IPS-18c (cell line): ENCODE measurements around the gene DENND1A.

Experiments used
- H3K4me3 ChIP-seq: 2 replicates; pipeline ENCODE4 v1.7.0; 2013; ENCODE audit warnings: low read depth, mild to moderate bottlenecking, low read length, moderate library complexity; ENCODE audit not compliant: insufficient read depth
- H3K9me3 ChIP-seq: one replicate; pipeline ENCODE4 v1.6.1; 2013; ENCODE audit warnings: mild to moderate bottlenecking, low read length, moderate library complexity; ENCODE audit not compliant: control insufficient read depth, insufficient read depth

The DENND1A gene

DNA sequence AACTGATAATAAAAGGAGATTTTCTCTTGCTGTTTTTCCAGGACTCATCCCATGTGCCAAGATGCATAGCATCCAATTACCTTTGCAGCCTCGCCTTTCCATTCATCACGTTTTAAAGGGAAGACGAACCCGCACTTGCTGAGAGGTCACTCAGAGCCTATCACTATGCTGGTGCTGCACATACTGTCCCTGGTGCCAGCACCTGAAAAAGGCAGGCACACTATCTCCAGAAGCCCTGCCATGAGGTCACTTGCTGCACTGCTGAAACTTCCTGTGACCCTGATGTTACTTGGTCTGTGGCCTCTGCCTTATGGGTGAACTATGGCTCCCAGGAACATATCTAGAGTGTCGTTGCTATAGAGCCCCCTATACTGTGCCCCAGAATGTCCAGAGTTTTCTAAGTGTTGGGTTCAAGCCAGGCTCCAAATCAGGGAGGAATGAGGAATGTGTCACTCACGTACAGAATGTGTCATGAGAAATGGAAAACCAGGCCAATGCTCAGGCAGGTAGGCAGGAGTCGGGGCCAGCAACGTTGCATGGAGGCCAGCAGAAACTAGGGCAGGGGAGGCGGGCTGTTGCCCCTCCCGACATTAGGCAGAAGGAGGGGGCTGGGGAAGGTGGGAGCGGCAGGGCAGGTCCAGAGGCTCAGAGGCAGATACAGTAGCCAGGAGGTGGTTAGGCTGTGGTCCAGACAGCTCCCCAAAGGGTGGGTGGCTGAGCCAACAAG, 311.8 kb downstream of the DENND1A start:
- H3K4me3 ChIP-seq, result no peak overlapping the region
- H3K9me3 ChIP-seq, result no peaks in the 10 kb centered on the region

DNA sequence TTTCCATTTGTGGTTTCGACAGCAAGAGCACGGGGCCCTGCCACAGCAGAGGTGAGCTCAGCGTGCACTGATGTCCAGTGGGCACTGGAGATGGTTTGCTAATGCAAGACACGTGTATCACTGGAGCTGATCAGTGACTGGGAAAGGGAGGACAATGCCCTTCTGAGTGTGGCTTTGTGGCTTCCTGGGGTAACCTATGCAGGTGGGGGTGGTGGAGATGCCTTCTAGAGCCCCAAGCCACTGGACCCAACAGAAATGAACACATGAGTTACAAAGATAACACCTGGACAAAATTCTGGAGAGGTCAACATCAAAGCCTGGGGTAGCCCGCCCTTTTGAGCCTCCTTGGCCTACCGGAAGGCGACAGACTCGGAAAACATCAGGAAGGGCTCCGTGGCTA, 312.6 kb downstream of the DENND1A start:
- Histone ChIP-seq H3K4me3 (no peak overlapping the region), H3K9me3 (no peaks in the 10 kb centered on the region)

- H3K9me3 ChIP-seq, result no peaks in the 10 kb centered on the region
Measured at GRCh38 chr9:123616707-123617106, 313.2 kb downstream of the DENND1A start.

GRCh38 chr9:123615381-123615780, 314.5 kb downstream of the DENND1A start:
- Histone ChIP-seq H3K9me3 (no peaks in the 10 kb centered on the region), H3K4me3 (no peak overlapping the region)

More at GRCh38 chr9:123616707-123617106, 313.2 kb downstream of the DENND1A start:
- no peak overlapping the region for H3K4me3 ChIP-seq

DNA sequence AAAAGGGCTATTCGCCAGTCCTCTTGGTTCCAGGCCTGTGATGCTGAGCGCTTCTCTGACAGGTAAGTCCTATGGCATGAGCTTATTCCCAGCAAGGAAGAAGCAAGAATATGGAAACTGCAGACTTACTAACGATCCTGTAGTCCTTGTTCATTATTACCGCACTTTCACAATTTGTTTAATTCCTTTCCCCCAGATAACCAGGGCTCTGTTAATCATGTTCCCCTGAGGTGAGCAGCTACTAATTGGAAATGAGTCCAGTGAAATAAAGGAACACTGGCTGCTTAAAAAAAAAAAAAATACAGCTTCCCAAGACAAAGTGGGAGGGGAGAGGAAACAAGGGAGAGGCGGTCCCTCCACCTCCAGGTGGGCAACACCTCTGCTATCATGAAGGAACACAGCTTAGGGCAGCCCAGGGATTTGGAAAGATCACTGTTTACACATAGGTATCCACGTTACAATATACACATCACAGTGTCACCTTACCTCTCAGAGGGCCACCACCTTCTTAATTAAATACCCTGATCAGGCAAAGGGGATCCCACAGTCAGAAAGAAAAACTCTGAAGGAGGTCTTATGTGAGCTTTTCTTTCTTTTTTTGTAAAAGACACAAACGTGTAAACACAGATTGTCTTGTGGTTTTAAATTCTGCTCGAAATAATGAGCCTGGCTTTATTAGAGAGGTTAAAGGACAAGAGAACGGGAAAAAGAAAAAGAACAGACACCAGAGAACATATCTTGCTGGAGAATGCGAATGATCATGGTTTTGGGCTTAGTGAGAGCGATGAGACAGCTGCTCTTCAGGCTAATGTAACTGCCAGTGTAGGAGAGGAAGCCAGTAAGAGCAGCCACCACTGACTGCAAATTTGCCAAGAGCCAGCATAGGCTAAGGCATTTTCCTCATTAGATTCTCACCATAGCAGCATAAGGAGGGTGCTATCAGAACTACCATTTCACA, 315.3 kb downstream of the DENND1A start:
- Histone ChIP-seq H3K9me3 (no peaks in the 10 kb centered on the region), H3K4me3 (no peak overlapping the region)

- H3K4me3 ChIP-seq, result no peak overlapping the region
- no peaks in the 10 kb centered on the region for H3K9me3 ChIP-seq
Measured at GRCh38 chr9:123611226-123611625, 318.7 kb downstream of the DENND1A start.

- Histone ChIP-seq H3K9me3 (no peaks in the 10 kb centered on the region), H3K4me3 (no peak overlapping the region)
Measured at GRCh38 chr9:123609844-123610243, 320.1 kb downstream of the DENND1A start.

DNA sequence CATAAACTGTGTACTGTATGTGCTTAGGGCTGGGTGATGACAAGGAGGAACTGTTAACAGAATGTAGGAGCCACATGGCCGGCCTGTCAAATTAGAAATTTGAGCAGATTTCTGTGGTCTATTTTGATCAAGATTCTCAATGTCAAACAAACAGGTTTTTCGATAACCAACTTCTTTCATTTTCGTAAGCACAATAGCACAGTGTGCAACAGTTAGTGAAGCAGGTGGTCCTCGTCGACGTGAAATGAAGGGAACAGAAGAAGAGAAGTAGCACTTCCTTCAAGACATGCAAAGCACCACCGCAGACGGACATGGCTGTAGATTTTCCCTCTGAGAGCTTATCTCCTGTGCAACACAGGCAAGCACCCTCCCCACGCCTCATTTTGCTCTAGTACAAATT, 321.8 kb downstream of the DENND1A start:
- no peak overlapping the region for H3K4me3 ChIP-seq

DNA sequence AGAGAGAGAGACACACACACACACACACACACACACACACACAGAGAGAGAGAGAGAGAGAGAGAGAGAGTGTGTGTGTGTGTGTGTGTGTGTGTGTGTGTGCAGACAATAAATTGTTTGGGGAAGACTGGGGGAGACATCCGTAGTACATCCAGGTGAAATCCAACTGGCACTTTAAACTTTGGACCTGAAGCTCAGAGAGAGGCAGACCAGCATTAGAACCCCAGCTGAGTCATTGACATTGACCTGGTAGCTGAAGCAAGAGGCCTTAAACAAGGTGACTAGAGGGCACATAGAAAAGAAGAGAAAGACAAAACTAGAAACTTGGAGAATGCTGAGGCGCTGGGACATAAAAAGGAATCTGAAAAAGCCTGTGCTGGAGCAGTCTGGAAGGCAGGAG, 322.4 kb downstream of the DENND1A start:
- no peak overlapping the region for H3K4me3 ChIP-seq
- H3K9me3 ChIP-seq, result no peaks in the 10 kb centered on the region

More for the DNA sequence above, 321.8 kb downstream of the DENND1A start:
- no peaks in the 10 kb centered on the region for H3K9me3 ChIP-seq

GRCh38 chr9:123606141-123606540, 323.8 kb downstream of the DENND1A start:
- Histone ChIP-seq H3K9me3 (no peaks in the 10 kb centered on the region), H3K4me3 (no peak overlapping the region)

- Histone ChIP-seq H3K4me3 (no peak overlapping the region), H3K9me3 (no peaks in the 10 kb centered on the region)
Measured at GRCh38 chr9:123605286-123605685, 324.6 kb downstream of the DENND1A start.

DNA sequence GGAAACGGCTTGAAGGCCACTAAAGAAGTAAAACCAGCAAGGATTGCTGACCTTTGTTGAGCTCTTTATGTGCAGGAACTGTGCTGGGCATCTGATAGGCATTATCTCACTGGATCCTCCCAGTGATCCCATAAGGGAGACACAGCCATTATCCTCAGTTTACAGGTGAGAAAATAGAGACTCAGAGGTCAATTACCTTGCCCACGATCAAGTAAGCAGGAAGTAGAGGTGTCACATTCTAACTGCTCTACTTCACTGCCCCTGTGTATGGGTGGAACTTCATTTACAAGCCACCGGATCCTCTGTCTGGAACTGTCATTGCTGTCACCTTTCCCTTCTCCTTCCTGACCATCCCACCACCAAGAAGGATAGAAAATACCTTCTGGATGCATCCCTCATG, 325.1 kb downstream of the DENND1A start:
- Histone ChIP-seq H3K9me3 (no peaks in the 10 kb centered on the region), H3K4me3 (no peak overlapping the region)

DNA sequence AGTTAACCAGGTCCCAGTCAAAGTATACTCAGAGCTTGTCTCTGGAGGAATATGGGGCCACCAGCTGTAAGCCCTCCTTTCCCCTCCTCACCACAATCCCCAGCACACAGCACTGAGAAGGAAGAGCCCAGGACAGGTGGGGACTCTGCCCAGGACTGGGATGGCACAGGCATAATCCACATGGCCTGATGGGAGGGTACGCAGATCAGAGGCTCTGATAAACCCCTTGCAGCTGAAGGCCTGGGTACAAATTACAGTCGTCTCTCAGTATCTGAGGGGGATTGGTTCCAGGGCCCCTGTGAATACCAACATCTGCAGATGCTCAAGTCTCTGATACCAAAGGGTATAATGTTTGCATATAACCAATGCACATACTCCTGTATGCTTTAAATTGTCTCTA, 328.1 kb downstream of the DENND1A start:
- H3K9me3 ChIP-seq, result no peaks in the 10 kb centered on the region
- no peak overlapping the region for H3K4me3 ChIP-seq

- Histone ChIP-seq H3K9me3 (no peaks in the 10 kb centered on the region), H3K4me3 (no peak overlapping the region)
Measured at GRCh38 chr9:123599781-123600180, 330.1 kb downstream of the DENND1A start.

DNA sequence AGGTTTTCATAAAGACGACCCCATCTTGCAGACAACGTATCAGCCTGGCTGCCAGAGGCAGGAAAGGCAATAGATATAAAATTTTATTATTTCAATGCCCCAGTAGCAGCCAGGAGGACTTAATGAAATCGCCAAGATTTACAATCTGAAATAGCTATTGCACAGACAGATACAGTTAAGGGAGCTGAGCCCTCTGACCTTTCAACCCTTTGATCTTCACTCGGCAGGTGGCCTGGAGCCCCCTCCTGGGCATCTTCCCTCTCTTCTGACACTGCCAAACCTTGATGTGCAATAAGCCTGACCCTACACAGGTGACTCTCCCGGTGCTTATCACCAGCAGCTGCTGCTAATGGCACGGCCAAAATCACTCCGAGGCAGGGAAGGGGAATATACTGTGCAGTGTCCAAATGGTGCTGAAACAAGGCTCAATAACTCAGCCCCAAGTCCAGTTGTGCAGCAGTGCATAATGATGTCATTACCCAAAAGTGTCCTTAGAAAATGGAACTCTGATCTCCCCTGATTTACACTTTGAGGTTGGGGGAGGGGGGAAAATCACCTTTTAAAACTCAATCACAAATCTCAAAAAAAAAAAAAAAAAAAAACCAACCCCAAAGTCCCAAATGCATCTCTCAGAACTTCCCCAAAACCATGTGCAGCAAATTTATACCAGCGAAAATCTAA, 331.9 kb downstream of the DENND1A start:
- no peaks in the 10 kb centered on the region for H3K9me3 ChIP-seq
- no peak overlapping the region for H3K4me3 ChIP-seq

DNA sequence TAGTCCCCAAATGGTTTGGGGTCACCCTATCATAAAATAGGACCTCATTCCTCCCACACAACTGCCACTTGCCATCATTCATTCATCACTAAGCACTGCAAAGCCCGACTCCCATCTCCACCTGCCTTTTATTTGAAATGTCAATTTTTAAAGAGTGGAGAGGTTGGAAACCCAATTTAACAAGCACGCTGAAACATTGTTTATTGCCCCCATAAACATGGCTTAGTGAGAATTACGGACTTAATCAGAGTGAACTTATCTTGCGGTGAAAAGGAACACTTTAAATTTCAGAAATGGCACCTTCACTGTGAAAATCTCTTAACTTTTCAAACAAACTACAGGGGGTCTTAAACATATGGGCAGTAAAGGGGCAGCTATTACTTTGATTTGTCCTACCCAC, 332.9 kb downstream of the DENND1A start:
- no peaks in the 10 kb centered on the region for H3K9me3 ChIP-seq
- no peak overlapping the region for H3K4me3 ChIP-seq

- H3K9me3 ChIP-seq, result peaks cover 2% of the 10 kb centered on the region
- H3K4me3 ChIP-seq, result no peak overlapping the region
Measured at GRCh38 chr9:123591283-123591682, 338.6 kb downstream of the DENND1A start.

DNA sequence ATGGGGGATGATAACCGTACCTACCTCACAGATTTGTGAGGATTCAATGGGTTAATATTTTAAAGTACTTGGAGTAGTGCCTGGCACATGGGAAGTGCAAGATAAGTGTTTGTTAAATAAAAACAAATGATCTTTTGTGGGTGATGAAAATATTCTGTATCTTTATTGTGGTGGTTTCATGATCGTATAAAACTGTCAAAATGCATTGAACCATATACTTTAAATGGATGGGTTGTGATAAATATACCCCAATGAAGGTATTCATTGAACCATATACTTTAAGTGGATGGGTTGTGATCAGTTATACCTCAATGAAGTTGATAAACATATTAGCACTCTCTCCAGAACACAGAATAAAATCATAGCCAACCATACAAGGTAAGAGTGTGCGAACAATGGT, 339.4 kb downstream of the DENND1A start:
- H3K4me3 ChIP-seq, result no peak overlapping the region
- peaks cover 2% of the 10 kb centered on the region for H3K9me3 ChIP-seq
